Fibroblast of skin of abdomen (primary cell): ENCODE results near the gene CFAP298. TPM values are rescaled to one million over a fixed set of nuclear protein-coding genes. Genes with fewer than 3 reads are reported as not detected.
A peak's percentile ranks its signal among the peaks of the same experiment; 100 is the strongest.
"Not testable (repeated sequence)": the region's sequence is repeated elsewhere in the genome, so short reads cannot be mapped to it uniquely, and the experiment has no call there.

Experiments used
- DNase-seq: peaks from one replicate; pipeline ENCODE4 v3.0.0-alpha.2; 2013
- polyA plus RNA-seq, 2 experiments: library from polyadenylated mRNA; unstranded; fragments of 120-200 nt; gene quantifications; one replicate each; pipeline ENCODE4 v1.2.1, GENCODE V29; 2013; ENCODE audit not compliant: insufficient read length in 2 of 2

CFAP298 gene
- 27.2 TPM for polyA plus RNA-seq (2013, experiment 1 of 2; ENCODE audit: insufficient read length)
- polyA plus RNA-seq (2013, experiment 2 of 2; ENCODE audit: insufficient read length): 29.9 TPM

DNA sequence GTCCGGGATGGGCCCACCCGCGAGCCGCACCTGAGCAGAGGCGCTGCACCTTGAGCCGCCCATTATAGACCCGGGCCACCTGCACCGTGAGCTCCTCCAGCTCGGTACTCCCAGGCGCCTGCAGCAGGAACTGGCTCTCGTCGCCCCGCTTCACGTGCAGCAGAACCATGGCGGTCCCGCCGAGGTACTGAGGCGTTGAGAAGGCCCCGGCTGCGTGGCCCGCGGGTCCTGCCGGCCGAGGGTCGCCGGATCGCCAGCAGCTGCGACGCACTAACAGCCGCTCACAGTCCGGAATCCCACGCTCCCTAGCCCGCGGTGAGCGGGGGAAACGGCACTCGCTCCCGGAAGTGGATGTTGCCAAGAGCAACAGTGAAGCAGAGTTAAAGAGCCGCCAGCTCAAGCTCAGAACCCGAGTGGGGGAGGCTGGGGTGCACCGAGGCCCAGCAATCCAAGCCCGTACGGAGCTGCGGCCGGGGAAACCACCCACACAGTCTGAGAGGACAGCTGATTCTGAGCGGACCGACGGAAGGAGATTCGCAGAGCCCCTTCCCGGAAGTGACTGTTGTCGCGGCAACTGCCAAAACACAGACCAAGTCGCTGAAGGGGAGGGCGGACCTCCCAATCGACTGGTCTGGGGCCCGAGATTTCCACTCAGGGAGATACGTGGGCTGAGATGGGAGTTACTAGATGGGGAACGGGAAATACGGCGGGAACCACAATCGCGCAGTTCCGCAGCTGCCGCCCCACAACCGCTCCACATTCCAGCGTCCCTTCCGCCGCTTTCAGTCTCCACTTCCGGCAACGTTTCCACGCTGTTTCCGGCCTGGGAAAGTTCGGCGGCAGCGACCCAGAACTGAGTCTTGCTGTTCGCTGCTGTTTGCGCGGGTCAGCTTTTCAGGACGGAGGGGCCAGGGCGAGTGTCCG is at the start of gene CFAP298:
TSS of gene CFAP298 (minus strand) at position 303 of the 924 bp plus-strand sequence. CDS start at position 169, 134 bp downstream.
- DNase-seq: peak; percentile 95

- DNase-seq: not testable (repeated sequence)
Observed at GRCh38 chr21:32661026-32661782, 49.0 kb upstream of the CFAP298 start.

DNA sequence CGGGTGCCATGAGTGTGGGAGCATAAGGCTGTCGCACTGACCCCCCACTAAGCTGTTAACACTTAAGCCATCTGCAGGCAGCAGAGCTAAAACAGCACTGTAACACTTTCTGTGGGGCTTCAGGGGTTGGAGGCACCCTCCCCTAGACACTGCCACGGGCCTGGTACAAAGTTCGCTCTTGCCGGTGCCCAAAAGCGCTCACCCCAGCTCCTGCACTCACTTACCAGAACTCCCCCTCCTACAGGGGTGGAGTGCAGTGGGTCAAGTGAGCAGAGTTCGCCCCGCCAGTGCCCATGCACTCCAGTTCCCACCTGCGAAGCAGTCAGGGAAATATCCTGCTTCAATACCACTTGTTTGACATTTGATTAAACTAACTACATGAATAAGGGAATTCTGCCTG is 46.3 kb upstream of the CFAP298 start:
- DNase-seq: no peak

DNA sequence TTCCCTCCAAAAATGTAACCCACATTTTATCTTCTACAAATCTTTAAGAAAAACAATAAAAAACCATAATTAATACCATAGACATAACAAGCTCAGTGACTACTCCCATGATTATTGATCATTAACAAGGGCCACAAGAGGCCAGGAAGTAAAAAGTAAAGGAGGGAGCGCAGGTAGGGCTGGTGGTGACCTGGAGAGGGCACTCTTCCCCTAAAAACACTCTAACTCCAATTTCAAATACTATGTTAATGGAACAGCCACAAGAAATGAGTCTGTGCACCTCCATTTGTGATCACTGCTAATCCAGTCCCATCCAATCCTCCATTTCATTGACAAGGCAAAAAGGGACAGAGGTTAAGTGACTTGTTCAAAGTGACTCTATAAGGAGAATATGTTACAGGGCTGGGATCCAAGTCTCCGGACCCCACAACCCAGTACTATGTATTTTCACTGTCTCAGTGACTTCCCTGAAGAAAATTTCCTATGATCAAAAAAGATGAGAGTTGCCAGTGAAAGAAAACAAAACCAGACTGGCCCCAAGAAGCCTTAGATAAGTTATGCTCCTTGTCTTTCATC is 41.2 kb upstream of the CFAP298 start:
- peak; percentile 4 for DNase-seq

GRCh38 chr21:32648165-32648564 is 36.0 kb upstream of the CFAP298 start:
- no peak for DNase-seq

- no peak for DNase-seq
Observed at GRCh38 chr21:32645261-32646182, 33.3 kb upstream of the CFAP298 start.

- no peak for DNase-seq
Observed at GRCh38 chr21:32641710-32642698, 29.8 kb upstream of the CFAP298 start.

DNA sequence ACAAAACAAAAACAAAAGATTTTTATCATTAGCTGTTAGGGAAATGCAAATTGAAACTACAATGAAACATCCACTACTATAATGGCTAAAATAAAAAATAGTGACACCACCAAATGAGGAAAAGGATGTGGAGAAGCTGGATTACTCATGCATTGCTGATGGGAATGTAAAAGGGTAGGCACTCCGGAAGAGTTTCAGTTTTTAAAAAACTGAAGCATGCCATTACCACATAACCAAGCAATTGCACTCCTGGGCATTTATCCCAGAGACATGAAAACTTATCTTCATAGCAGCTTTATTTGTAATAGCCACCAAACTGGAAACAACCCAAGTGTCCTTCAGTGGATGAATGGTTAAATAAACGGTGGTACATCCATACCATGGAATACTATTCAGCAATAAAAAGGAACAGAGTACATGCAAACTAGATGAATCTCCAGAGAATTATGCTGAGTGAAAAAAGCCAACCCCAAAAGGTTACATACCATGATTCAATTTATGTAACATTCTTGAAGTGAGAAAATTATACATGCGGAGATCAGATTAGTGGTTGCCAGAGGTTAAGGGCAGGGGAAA is 14.5 kb upstream of the CFAP298 start:
- DNase-seq: peak; percentile 19

DNA sequence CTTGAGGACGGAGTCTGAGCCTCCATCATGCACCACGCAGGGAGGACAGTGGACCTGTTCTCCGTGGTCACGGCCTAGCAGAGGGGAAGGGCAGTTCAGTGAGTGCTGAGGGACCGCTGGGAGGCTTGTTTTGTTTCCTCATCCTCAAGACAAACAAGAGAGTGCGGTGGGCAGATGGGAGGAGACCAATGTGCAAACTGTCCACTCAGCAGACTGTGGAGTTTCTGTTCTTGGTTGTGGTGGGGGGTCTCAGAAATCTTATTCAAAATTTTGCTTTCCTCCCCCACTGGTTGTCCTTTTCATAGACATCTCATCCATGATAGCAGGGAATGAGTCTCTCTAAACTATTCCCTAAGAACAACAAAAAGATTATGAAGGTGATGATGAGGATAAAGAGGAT is 6.0 kb upstream of the CFAP298 start:
- not testable (repeated sequence) for DNase-seq

DNA sequence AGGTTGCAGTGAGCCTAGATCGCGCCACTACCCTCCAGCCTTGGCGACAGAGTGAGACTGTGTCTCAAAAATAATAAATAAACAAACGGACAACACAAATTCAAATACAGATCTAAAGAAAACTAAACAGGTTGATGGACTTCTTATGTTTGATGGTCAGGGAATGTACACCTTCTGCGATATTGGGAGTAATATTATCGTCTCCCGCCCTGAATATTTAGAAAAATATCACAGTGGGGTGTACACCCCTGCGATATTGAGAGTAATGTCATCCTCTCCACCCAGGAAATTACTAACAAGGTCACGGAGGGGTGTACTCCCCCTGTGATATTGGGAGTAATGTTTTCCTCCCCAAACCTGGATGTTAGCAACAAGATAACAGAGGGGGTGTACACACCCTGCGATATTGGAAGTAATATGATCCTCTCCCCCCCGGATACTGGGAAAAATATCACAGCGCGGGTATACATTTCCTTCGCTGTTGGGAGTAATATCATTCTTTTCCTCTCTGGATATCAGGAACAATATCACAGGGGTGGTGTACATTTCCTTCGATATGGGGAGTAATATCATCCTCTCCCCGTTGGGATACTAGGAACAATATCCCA is 1.4 kb upstream of the CFAP298 start:
- no peak for DNase-seq

DNA sequence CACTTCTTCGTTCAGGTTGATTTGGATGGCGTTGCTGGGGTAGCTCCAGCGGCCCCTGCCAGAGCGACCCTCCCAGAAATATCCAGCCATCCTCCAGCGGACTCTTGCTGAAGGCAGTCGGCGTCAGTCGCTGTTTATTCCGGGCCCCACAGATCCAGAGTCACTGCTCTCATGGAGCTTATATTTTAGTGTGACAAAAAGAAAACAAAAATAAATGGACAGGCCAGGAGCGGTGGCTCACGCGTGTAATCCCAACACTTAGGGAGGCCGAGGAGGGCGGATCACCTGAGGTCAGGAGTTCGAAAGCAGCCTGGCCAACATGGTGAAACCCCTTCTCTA is 791 bp upstream of the CFAP298 start:
- no peak for DNase-seq

GRCh38 chr21:32611471-32611997 is 643 bp downstream of the CFAP298 start:
- no peak for DNase-seq

GRCh38 chr21:32610940-32611339 is 1.2 kb downstream of the CFAP298 start:
- not testable (repeated sequence) for DNase-seq

GRCh38 chr21:32608851-32609250 is 3.3 kb downstream of the CFAP298 start:
- DNase-seq: no peak

- no peak for DNase-seq
Observed at GRCh38 chr21:32605469-32605868, 6.7 kb downstream of the CFAP298 start.

DNA sequence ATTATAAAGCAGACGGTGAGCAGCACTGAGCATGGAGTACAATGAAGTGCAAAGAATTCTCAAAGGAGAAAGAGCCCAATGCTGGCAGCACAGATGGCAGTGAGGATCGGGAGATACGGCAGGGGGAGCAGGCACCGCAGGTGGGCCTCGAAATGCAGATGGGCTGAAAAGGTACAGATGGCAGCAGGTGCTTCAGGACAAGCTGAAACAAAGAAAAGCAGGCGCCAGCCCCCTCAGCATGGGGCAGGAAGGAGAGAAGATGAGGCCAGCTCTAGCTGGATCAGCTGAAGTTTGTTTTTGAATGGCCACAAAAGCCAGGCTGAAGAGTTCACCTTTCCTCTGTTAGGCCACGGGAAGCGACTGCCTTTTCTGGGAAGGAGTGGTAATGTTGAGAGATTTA is 7.7 kb downstream of the CFAP298 start:
- no peak for DNase-seq

DNA sequence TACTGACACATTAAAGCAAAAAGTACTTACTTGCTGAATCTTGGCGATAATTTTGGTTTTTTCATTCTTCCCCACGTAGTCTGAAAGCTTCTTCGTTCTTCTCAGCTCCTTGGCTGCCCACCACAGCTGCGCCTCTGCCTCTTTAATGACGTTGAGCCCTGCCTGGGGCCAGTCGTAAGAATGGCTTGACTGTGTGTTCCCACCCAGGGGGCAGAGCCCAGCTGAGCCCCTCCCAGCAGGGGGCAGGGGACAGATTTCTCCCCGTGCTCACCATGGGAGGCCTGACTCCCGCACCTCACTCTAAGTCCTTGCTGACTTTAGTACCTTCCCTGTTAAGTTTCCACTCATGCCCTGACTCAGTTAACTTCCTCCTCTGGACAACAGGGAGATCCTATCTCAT is 9.0 kb downstream of the CFAP298 start:
- no peak for DNase-seq

DNA sequence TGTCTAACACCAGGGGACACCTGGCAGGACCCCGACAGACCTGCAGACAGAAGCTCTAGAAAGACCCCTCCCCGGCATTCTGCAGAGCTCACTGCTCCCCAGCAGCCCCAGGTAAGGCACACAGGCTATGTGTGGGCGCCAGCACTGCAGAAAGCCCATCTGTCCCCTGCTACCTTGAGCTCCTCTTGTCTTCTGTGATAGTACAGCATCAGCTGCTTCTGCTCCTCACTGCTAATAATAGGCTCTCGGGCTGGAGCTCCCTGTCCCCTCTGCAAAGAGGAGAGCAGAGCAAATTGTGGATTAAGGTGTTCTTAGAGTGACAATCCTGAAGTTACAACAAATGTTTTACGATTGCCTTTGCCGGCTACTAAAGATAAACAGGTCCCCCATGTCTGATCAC is 10.1 kb downstream of the CFAP298 start:
- no peak for DNase-seq

GRCh38 chr21:32599526-32599925 is 12.7 kb downstream of the CFAP298 start:
- DNase-seq: no peak

DNA sequence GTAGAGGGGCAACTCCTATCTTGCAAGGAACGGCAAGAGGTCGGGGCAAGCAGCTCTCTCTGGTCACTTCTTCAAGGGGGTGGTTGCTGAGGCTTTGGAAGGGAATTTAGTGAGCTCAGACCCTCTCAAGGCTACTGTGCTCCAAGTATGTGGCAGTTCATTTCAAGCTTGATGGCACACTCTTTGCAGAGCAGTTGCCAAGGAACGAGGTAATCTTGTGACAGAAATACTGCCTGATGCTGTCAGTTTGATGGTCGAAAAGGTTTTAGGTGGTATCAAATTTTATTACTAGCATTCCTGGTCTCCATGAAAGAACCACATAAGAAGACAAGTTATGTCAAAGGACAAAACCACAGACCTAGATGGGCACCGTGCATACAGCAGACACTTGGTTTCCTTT is 13.1 kb downstream of the CFAP298 start:
- no peak for DNase-seq
